Cardiac muscle cell (in vitro differentiated cells and primary cell): Measurements from ENCODE around the gene MUC22. TPM values are rescaled to one million over a fixed set of nuclear protein-coding genes. Genes with fewer than 3 reads are reported as not detected.

Experiments
- DNase-seq, 2 donors: peaks; one replicate each; pipeline versions ENCODE4 v3.0.0 to v3.0.0-alpha.2; 2010 to 2017; ENCODE audit warnings: low read depth in 1 of 2, low spot score in 1 of 2
- H3K27ac ChIP-seq: fragments of 200-600 bp; sonication (generic); 2 replicates; pipeline ENCODE4 v1.5.1; 2016
- H3K27me3 ChIP-seq: fragments of 200-600 bp; sonication (generic); 2 replicates; pipeline ENCODE4 v1.6.0; 2016; ENCODE audit warnings: control low read depth
- H3K36me3 ChIP-seq: fragments of 200-600 bp; sonication (generic); 2 replicates; pipeline ENCODE4 v1.5.1; 2016; ENCODE audit warnings: control low read depth
- H3K4me1 ChIP-seq: fragments of 200-600 bp; sonication (generic); 2 replicates; pipeline ENCODE4 v1.8.1; 2017; ENCODE audit warnings: low read depth, mild to moderate bottlenecking, mixed run types
- H3K4me3 ChIP-seq: fragments of 200-600 bp; sonication (generic); 2 replicates; pipeline ENCODE4 v1.5.1; 2016; ENCODE audit warnings: mild to moderate bottlenecking
- H3K9me3 ChIP-seq: fragments of 200-600 bp; sonication (generic); 2 replicates; pipeline ENCODE4 v1.5.1; 2017; ENCODE audit warnings: low read depth, mild to moderate bottlenecking, control low read depth
- polyA plus RNA-seq: library from polyadenylated mRNA; unstranded; fragments of >200 nt; fragmentation: Nextera tagmentation; extraction: Ambion mirVana; gene quantifications from 2 replicates; pipeline ENCODE4 v1.2.1, GENCODE V29; 2016
- total RNA-seq: library from RNA; depleted of rRNA; stranded (reverse); fragments of >200 nt; gene quantifications from 2 replicates; pipeline ENCODE4 v1.2.3, GENCODE V29; 2016
- TF ChIP-seq, protein P1 (sequence below): IDR thresholded peaks from 2 replicates; pipeline ENCODE4 v1.5.1; 2012; ENCODE audit warnings: low read depth, mild to moderate bottlenecking, low read length

Gene MUC22
- total and polyA plus RNA-seq, 2 experiments from 2014 or later: not detected

DNA sequence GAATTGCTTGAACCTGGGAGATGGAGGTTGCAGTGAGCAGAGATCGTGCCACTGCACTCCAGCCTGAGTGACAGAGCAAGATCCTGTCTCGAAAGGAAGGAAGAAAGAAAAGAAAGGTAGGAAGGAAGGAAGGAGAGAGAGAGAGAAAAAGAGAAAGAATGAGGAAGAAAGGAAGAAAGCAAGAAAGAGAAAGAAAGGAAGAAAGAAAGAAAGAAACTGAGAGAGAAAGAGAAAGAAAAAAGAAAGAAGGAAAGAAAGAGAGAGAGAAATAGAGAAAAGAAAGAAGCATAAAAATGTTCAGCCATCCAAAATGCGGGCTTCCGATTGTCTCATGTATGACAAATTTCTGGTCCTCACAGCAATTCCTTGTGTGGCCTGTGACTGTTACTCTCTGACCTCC is 22.8 kb downstream of the MUC22 start:
- Histone ChIP-seq H3K4me1 (no peaks in the 10 kb centered on the region), H3K9me3 (no peaks in the 10 kb centered on the region), H3K27me3 (no peaks in the 10 kb centered on the region), H3K36me3 (no peaks in the 10 kb centered on the region), H3K27ac (no peak overlapping the region), H3K4me3 (no peak overlapping the region)
- TF ChIP-seq, protein P1, sequence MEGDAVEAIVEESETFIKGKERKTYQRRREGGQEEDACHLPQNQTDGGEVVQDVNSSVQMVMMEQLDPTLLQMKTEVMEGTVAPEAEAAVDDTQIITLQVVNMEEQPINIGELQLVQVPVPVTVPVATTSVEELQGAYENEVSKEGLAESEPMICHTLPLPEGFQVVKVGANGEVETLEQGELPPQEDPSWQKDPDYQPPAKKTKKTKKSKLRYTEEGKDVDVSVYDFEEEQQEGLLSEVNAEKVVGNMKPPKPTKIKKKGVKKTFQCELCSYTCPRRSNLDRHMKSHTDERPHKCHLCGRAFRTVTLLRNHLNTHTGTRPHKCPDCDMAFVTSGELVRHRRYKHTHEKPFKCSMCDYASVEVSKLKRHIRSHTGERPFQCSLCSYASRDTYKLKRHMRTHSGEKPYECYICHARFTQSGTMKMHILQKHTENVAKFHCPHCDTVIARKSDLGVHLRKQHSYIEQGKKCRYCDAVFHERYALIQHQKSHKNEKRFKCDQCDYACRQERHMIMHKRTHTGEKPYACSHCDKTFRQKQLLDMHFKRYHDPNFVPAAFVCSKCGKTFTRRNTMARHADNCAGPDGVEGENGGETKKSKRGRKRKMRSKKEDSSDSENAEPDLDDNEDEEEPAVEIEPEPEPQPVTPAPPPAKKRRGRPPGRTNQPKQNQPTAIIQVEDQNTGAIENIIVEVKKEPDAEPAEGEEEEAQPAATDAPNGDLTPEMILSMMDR: no peak
- DNase-seq: no peak

DNA sequence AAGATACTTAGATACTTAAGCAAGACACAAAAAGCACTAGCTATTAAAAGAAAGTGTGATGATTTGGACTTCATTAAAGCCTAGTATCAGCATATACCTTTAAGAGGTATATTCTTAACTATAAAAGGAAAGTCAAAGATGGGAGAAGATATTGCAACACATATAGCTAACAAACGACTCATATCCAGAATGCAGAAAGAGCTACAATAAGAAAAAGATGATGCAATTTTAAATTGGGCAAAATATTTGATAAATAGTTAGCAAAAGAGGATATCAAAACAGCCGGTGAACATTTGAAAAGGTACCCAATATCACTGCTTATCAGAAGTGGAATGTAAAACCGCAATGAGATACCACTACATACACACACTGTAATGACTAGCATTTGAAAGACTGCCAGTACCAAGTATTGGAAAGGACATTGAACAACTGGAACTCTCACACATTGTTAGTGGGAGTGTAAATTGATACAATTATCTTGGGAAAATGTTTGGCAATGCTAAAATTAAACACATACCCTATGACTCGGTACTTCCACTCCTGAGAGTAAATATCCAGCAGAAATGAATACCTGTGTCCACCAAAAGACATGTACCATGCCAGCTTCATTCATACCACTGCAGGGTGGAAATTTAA is 25.7 kb downstream of the MUC22 start:
- TF ChIP-seq, protein P1: no peak
- no peaks in the 10 kb centered on the region for H3K36me3 ChIP-seq
- no peaks in the 10 kb centered on the region for H3K27me3 ChIP-seq
- peak in 1 of 2 donors; percentile 21 for DNase-seq
- no peak overlapping the region for H3K4me3 ChIP-seq
- H3K27ac ChIP-seq: no peak overlapping the region
- H3K9me3 ChIP-seq: no peaks in the 10 kb centered on the region
- no peaks in the 10 kb centered on the region for H3K4me1 ChIP-seq

DNA sequence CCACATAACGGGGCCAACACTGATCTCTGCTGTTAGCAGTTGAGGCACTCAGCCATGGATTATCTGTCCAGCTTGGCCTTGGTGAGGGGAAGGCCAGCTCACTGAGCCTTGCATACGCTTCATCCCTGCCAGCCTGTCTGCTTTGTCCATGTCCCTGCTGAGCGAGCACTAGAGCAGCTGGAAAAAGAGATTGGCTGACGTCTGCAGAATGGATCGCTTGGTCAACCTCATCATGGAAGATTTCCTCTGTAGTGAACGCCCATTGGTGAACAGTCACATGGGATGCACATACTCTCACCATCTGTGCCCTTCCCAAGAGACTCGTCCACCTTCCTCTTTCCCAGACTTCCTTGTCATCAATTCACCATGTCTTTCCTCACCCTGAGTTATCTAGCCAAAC is 26.9 kb downstream of the MUC22 start:
- H3K36me3 ChIP-seq: no peaks in the 10 kb centered on the region
- TF ChIP-seq, protein P1: no peak

DNA sequence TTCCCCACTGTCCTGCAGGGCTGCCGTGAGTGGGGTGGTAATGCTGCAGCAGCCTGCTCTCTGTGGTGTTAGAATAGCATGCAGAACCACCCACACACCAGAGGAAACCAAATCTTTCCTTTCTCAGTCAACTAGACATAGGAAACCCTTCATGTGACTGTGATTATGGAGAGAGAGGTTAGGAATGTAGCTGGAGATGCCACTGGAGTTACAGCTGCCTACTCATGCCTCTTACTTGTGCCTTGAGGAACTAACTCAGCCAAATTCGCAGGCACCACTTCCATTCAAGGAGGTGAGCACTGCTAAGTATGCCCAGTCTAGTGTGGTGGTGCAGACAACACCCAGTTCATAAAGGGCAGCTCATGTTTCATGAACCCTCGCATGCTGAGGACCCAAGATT is 27.4 kb downstream of the MUC22 start:
- DNase-seq: no peak
- TF ChIP-seq, protein P1: no peak
- no peaks in the 10 kb centered on the region for H3K9me3 ChIP-seq

More for the DNA sequence above, 26.9 kb downstream of the MUC22 start:
- Histone ChIP-seq H3K4me3 (no peak overlapping the region), H3K9me3 (no peaks in the 10 kb centered on the region), H3K4me1 (no peaks in the 10 kb centered on the region), H3K27ac (no peak overlapping the region), H3K27me3 (no peaks in the 10 kb centered on the region)
- DNase-seq: no peak

DNA sequence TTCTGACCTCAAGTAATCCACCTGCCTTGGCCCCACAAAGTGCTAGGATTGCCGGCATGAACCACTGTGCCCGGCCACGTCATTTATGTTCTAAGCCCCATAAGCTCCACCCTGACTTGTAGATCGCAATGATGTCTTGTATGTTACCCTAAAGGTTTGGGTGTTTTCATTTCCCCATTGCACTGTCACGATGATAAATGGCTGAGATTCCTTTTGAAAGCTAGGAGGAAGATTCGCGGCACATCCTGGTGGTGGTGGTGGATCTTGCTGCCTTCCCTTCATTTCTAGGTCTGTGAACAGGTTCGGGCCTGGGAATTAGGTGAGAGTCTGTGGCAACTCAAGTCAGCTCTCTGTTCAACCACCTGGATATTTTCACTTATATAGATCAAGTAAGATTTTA is 28.3 kb downstream of the MUC22 start:
- Histone ChIP-seq H3K27me3 (no peaks in the 10 kb centered on the region), H3K36me3 (no peaks in the 10 kb centered on the region), H3K4me1 (no peaks in the 10 kb centered on the region), H3K27ac (no peak overlapping the region), H3K4me3 (no peak overlapping the region), H3K9me3 (no peaks in the 10 kb centered on the region)
- DNase-seq: no peak
- TF ChIP-seq, protein P1: no peak

More for the DNA sequence above, 27.4 kb downstream of the MUC22 start:
- no peak overlapping the region for H3K4me3 ChIP-seq
- no peaks in the 10 kb centered on the region for H3K36me3 ChIP-seq
- H3K27me3 ChIP-seq: no peaks in the 10 kb centered on the region
- no peaks in the 10 kb centered on the region for H3K4me1 ChIP-seq
- no peak overlapping the region for H3K27ac ChIP-seq
